GM19467 (cell line): ENCODE results near the gene UBR3.
"Not testable (repeated sequence)": the region's sequence is repeated elsewhere in the genome, so short reads cannot be mapped to it uniquely, and the experiment has no call there.

Experiments
- ATAC-seq: cut with Tn5 transposase; IDR thresholded peaks from one replicate; pipeline ENCODE4 v1.9.1; 2021; ENCODE audit warnings: mild to moderate bottlenecking, moderate library complexity; ENCODE audit not compliant: unreplicated experiment

UBR3 gene

GRCh38 chr2:169820101-169820500, 7.2 kb upstream of the UBR3 start:
- ATAC-seq, result not testable (repeated sequence)

- ATAC-seq, result no peak
Measured at GRCh38 chr2:169822036-169822435, 5.2 kb upstream of the UBR3 start.

GRCh38 chr2:169822785-169823392, 4.4 kb upstream of the UBR3 start:
- ATAC-seq, result no peak

- no peak for ATAC-seq
Measured at GRCh38 chr2:169823996-169824372, 3.3 kb upstream of the UBR3 start.

- peak; percentile 59 for ATAC-seq
Measured at GRCh38 chr2:169824373-169825333, 2.6 kb upstream of the UBR3 start, which contains the start of gene METTL5. Gene METTL5 (minus strand): TSS chr2:169824905. CDS start chr2:169824597, 308 bp downstream.

GRCh38 chr2:169828141-169828811, 1.0 kb downstream of the UBR3 start:
- ATAC-seq, result no peak

GRCh38 chr2:169834401-169834800, 7.1 kb downstream of the UBR3 start:
- ATAC-seq, result no peak

GRCh38 chr2:169838743-169839489, 11.7 kb downstream of the UBR3 start:
- ATAC-seq, result no peak

- ATAC-seq, result no peak
Measured at GRCh38 chr2:169839954-169840746, 12.9 kb downstream of the UBR3 start.

- no peak for ATAC-seq
Measured at GRCh38 chr2:169840747-169841142, 13.5 kb downstream of the UBR3 start.

- not testable (repeated sequence) for ATAC-seq
Measured at GRCh38 chr2:169841625-169842024, 14.4 kb downstream of the UBR3 start.

- ATAC-seq, result no peak
Measured at GRCh38 chr2:169845016-169845415, 17.8 kb downstream of the UBR3 start.

GRCh38 chr2:169848959-169849693, 21.9 kb downstream of the UBR3 start:
- ATAC-seq, result not testable (repeated sequence)

- ATAC-seq, result no peak
Measured at GRCh38 chr2:169849710-169850109, 22.5 kb downstream of the UBR3 start.

GRCh38 chr2:169853041-169853668, 25.9 kb downstream of the UBR3 start:
- ATAC-seq, result no peak

- not testable (repeated sequence) for ATAC-seq
Measured at GRCh38 chr2:169855281-169856258, 28.3 kb downstream of the UBR3 start.

- no peak for ATAC-seq
Measured at GRCh38 chr2:169859423-169859822, 32.2 kb downstream of the UBR3 start.

GRCh38 chr2:169860149-169860548, 32.9 kb downstream of the UBR3 start:
- no peak for ATAC-seq
